Parathyroid adenoma (tissue), 2 donors: Measurements from ENCODE around the gene SORCS3.

Source experiments
- H2AFZ ChIP-seq: fragments of 300-600 bp; sonication (generic); one replicate; pipeline ENCODE4 v1.7.0; 2017; ENCODE audit warnings: antibody characterized with exemption, mild to moderate bottlenecking
- H3K27ac ChIP-seq: fragments of 300-600 bp; sonication (generic); one replicate; pipeline ENCODE4 v1.7.0; 2017
- H3K27me3 ChIP-seq: fragments of 300-600 bp; sonication (generic); one replicate; pipeline ENCODE4 v1.7.0; 2017; ENCODE audit warnings: low read length; ENCODE audit not compliant: control insufficient read depth, insufficient read depth
- H3K36me3 ChIP-seq: fragments of 300-600 bp; sonication (generic); one replicate; pipeline ENCODE4 v1.7.0; 2017; ENCODE audit warnings: low read length; ENCODE audit not compliant: control insufficient read depth, insufficient read depth
- H3K4me1 ChIP-seq: fragments of 300-600 bp; sonication (generic); one replicate; pipeline ENCODE4 v1.7.0; 2017; ENCODE audit warnings: control low read depth
- H3K4me2 ChIP-seq: fragments of 300-600 bp; sonication (generic); one replicate; pipeline ENCODE4 v1.7.0; 2017; ENCODE audit warnings: low read length
- H3K4me3 ChIP-seq: fragments of 300-600 bp; sonication (generic); one replicate; pipeline ENCODE4 v1.7.0; 2017; ENCODE audit warnings: low read depth, low read length
- H3K79me2 ChIP-seq: fragments of 300-600 bp; sonication (generic); one replicate; pipeline ENCODE4 v1.7.0; 2017; ENCODE audit warnings: control low read depth
- H3K9ac ChIP-seq: fragments of 300-600 bp; sonication (generic); one replicate; pipeline ENCODE4 v1.7.0; 2017; ENCODE audit warnings: mild to moderate bottlenecking
- H3K9me3 ChIP-seq: fragments of 300-600 bp; sonication (generic); one replicate; pipeline ENCODE4 v1.7.0; 2017; ENCODE audit warnings: low read length; ENCODE audit not compliant: control insufficient read depth
- CTCF ChIP-seq: fragments of 300-600 bp; sonication (generic); IDR thresholded peaks from one replicate; pipeline ENCODE4 v1.7.0; 2017; ENCODE audit warnings: antibody characterized with exemption, mild to moderate bottlenecking
- donor health status: primary hyperparathyroidism.

SORCS3 gene

DNA sequence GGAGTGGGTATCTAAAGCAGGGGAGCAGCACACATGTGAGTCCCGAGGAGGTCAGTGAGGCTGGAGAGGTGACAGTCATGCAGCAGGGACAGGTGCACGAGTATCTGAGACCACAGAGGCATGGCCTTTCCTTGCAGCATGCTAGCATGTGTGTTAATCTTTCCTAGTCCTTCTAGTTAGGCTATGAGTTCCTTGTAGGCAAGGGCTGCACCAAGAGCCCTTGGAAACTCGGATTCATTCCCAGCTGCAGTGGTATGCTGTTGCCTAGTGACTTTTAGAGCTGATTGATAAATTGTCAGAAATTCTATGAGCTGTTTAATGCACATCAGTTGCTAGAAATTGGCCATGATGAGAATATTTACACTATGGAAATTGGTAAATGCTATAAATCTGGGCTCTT is 132.0 kb downstream of the SORCS3 start:
- no peak overlapping the region for H3K27ac ChIP-seq
- no peaks in the 10 kb centered on the region for H3K27me3 ChIP-seq
- no peaks in the 10 kb centered on the region for H3K79me2 ChIP-seq
- no peak for TF ChIP-seq CTCF
- H2AFZ ChIP-seq, result no peak overlapping the region
- no peaks in the 10 kb centered on the region for H3K36me3 ChIP-seq
- H3K9ac ChIP-seq, result no peak overlapping the region
- H3K4me2 ChIP-seq, result no peak overlapping the region
- H3K4me1 ChIP-seq, result no peaks in the 10 kb centered on the region
- no peaks in the 10 kb centered on the region for H3K9me3 ChIP-seq
- H3K4me3 ChIP-seq, result no peak overlapping the region

GRCh38 chr10:104774234-104774633 is 133.1 kb downstream of the SORCS3 start:
- H2AFZ ChIP-seq, result no peak overlapping the region
- no peak overlapping the region for H3K4me3 ChIP-seq
- H3K9me3 ChIP-seq, result no peaks in the 10 kb centered on the region
- H3K27ac ChIP-seq, result no peak overlapping the region
- H3K36me3 ChIP-seq, result no peaks in the 10 kb centered on the region
- H3K79me2 ChIP-seq, result no peaks in the 10 kb centered on the region
- no peak overlapping the region for H3K4me2 ChIP-seq
- H3K4me1 ChIP-seq, result no peaks in the 10 kb centered on the region
- no peaks in the 10 kb centered on the region for H3K27me3 ChIP-seq
- no peak overlapping the region for H3K9ac ChIP-seq
- no peak for TF ChIP-seq CTCF

GRCh38 chr10:104777086-104777799 is 136.2 kb downstream of the SORCS3 start:
- Histone ChIP-seq H2AFZ (no peak overlapping the region), H3K79me2 (no peaks in the 10 kb centered on the region), H3K9me3 (no peaks in the 10 kb centered on the region), H3K27ac (no peak overlapping the region), H3K4me1 (no peaks in the 10 kb centered on the region), H3K4me3 (no peak overlapping the region), H3K4me2 (no peak overlapping the region), H3K27me3 (no peaks in the 10 kb centered on the region), H3K36me3 (no peaks in the 10 kb centered on the region), H3K9ac (no peak overlapping the region)
- no peak for TF ChIP-seq CTCF

GRCh38 chr10:104778371-104778770 is 137.3 kb downstream of the SORCS3 start:
- Histone ChIP-seq H3K9me3 (no peaks in the 10 kb centered on the region), H3K36me3 (no peaks in the 10 kb centered on the region), H3K27ac (no peak overlapping the region), H3K79me2 (no peaks in the 10 kb centered on the region), H3K4me1 (no peaks in the 10 kb centered on the region), H3K9ac (no peak overlapping the region), H3K4me3 (no peak overlapping the region), H2AFZ (no peak overlapping the region), H3K4me2 (no peak overlapping the region), H3K27me3 (no peaks in the 10 kb centered on the region)
- TF ChIP-seq CTCF, result no peak

- TF ChIP-seq CTCF, result no peak
These were observed 138.6 kb downstream of the SORCS3 start for GRCh38 chr10:104779701-104780100.

More at GRCh38 chr10:104779701-104780100, 138.6 kb downstream of the SORCS3 start:
- H2AFZ ChIP-seq, result no peak overlapping the region
- H3K9ac ChIP-seq, result no peak overlapping the region
- no peak overlapping the region for H3K4me2 ChIP-seq
- no peaks in the 10 kb centered on the region for H3K79me2 ChIP-seq
- H3K4me1 ChIP-seq, result no peaks in the 10 kb centered on the region
- H3K27me3 ChIP-seq, result no peaks in the 10 kb centered on the region
- H3K36me3 ChIP-seq, result no peaks in the 10 kb centered on the region
- no peaks in the 10 kb centered on the region for H3K9me3 ChIP-seq
- H3K27ac ChIP-seq, result no peak overlapping the region
- no peak overlapping the region for H3K4me3 ChIP-seq
